Fibroblast of skin of abdomen (primary cell): Measurements from ENCODE around the gene CPED1.
"Not testable (repeated sequence)": the region's sequence is repeated elsewhere in the genome, so short reads cannot be mapped to it uniquely, and the experiment has no call there.

Source experiments
- DNase-seq: peaks from one replicate; pipeline ENCODE4 v3.0.0-alpha.2; 2013

Gene CPED1

DNA sequence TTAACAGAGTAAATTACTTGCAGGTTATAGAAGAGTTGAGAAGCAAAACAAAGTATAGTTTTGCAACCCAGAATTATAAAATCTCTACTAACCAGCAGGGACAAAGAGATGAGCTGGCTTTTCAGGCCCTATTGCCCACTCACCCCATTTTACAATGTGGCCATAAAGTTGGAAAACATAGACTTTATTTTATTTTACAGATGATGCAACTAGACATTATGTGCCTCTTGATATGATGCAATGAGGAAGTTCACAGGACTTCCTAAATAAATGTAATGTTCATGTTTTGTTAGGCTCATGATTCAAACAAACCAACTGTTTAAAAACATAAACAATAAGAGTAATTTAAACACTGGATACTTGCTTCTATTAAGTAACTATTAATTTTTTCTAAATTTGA, 199.2 kb downstream of the CPED1 start:
- no peak for DNase-seq

DNA sequence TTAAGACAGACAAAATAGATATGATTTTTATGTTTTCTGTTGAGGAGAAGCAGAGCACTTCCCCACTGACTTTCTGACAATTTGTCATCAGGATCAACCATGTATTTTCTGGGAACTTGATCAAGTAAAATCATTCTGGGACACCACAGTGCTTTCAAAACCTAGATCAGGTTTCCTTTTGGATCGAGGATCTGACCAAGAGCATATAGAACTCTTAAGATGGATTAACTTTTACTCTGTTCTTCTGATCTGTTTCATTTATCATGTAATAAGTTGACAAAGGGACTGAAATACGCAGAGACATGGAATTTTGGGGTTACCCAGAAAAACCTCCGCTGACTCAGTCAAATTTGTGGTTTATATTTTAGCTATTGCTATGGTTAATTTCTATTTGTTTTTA, 204.3 kb downstream of the CPED1 start:
- DNase-seq, result peak; percentile 31

DNA sequence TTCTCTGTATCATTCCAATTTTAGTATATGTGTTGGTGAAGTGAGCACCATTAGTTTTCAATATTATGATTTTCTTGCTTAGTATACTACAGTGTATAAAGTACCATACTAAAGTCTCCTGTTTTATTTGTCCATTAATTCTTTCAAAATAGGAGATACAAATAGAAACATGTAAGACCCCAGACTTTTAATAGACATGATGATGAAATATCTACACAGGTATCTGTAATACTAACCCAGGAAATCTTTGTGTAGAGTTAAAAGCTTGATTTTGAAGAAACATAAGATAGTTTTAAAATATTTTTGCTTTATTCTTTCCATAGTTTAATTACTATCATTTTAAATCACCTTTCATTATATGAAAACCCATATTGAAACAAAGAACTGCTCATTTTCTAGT, 206.5 kb downstream of the CPED1 start:
- no peak for DNase-seq

DNA sequence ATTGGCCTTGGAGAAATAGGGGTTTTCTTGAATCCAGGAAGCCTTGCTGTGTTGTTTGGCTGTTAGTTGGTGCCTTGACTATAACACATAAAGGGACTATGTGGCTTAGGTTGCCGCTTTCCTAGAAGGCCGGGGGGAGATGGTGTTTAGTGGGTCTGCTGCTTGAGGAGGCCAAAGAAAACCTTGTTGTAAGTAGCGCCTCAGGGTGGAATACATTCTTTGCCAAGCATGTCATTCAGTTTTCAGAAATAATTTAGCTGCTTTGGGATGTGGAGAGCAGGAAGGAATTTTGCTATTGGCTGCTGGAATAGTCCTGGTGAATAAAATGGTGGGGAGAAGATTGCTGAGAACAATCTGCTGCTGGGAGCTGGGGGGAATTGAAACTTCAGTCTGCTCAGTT, 207.4 kb downstream of the CPED1 start:
- peak; percentile 35 for DNase-seq

DNA sequence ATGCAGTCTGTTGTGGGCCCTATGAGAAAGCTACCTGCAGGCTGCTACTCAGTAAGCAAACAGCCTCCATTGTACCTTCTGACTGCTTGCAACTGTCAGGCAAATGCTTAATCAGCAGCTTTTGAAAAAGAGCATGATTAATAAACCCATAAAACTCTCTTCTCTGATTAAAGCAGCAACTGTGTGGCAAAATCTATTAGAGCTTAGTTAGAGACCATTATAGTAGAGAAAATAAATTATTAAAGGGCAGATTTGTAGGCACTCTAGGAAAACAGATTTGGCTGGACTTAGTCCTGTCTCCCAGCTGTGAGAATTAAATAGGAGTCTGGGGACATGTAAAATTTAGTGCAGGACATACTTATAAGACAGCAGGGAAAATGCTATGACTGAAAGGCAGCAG, 207.8 kb downstream of the CPED1 start:
- no peak for DNase-seq

DNA sequence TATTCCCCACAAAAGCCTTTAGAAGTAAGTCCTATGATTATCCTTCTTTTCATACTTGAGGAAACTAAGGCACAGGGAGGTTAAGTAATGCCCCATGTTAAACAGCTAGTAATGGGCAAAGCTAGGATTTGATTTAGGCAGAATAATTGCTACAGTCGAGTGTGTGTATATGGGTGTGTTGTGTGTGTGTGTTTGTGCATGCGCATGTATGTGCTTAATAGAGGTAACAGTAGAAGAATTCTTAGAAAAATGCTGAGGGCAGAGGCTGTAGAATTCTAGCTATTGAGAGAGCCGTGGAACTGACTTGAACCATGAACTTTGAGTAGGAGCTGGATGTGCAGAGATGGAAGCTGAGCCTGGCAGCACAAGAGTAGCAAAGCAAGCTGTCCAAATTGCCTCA, 208.9 kb downstream of the CPED1 start:
- DNase-seq, result no peak

DNA sequence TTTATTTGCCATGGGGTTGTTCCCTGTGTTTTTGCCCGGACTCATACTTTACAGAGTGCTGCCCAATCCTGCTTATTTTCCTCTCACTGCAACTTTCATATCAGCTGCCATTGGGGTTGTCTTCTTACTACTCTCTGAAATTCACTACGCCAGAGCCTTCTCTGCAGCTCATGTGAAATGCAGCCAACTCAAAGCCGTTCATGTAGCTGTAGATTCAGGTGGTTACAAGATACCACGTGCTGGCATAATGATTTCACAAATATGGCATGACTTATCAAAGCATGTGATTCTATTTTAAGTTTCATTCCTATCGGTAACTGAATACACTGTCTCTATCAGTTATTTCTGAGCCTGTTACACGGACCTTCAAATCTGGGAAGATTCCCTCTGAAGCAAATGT, 210.0 kb downstream of the CPED1 start:
- DNase-seq, result no peak

DNA sequence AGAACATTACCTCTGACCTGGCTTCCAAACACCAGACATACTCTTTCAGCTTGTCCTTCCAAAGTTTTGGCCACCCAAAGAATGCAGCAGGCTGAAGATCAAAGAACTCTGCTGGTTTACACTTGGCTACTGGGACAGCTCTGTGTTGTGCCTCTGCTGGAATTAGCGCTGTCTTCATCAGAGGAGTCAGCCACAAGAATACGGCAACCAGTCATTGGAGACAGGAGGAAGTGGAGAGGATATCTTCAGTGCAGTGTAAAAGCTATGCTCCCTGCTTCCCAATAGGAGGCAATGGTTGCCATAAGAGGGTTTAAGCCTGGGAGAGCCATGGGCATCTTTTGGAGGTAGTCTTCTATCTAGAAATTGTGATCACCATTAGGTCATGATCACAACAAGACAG, 213.6 kb downstream of the CPED1 start:
- DNase-seq, result no peak

DNA sequence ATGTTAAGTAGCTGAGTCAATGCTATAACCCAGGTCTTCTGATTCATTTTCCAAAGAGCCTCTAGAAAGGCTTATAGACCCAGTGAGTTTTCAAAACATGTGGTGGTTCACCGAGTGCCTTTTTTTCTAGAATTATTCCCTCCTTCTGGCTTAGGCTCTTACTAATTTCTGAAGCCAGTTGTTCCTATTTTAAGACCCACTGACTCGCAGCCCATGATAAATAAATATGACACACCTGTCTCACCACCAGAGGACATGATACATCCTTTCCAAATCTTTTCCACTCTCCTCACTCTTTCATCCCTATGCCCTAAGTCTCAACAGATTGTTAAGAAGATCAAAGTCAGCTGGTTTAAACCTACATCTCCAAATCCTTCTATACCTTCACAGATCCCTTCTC, 214.3 kb downstream of the CPED1 start:
- DNase-seq, result no peak

DNA sequence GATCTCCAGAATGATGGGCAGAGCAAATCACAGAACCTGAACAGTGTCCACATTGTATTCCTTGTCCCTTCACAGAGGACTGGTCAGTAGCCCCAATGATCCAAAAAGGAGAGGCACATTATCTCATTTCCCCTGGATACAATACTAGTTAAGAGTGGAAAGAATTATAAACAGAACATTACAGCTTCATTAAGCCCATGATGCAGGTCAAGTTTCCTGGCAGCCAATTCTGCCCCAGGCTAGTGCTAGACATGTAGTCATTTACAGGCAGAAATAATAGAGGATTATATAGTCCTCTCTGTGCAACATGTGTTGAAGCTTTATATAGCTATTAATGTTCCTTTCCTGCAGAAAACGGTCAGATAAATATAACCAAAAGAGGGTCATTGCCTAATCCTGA, 216.0 kb downstream of the CPED1 start:
- DNase-seq, result no peak

DNA sequence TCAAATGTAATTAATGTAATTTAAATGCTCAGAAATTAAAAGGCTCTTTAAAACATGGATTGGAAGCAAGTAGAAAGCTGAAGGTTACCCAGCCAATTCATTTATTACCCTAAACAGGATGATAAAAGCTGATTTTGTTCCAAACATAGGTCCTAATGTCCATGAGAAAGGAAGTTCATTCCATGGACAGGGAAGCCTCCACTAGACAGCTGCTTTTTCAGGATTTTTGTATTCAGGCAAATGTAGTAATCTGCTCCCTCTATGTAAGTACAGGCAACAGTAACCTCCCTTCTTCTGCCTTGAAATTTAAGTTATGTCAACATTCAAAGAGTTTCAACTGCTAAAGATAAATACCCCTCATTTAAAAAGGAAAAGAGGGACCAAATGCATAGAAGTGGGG, 217.3 kb downstream of the CPED1 start:
- no peak for DNase-seq

DNA sequence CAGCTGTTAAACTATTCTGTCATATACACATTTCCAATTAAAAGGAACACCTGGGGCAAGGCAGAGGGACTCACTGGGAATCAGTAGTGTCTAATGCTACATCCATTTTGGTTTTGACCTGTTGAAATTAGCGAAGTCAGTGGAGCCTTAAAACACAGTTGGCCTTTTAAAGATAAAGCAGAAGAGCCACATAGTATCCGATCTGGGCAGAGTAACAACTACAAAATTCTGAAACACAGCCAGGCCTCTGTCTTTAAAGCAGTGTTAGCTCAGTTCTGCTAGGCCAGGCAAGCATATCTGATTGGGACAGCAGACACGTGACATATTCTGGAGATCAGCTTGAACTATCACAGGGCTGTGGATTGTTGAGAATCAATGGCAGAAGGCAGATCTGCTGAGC, 222.7 kb downstream of the CPED1 start:
- no peak for DNase-seq

DNA sequence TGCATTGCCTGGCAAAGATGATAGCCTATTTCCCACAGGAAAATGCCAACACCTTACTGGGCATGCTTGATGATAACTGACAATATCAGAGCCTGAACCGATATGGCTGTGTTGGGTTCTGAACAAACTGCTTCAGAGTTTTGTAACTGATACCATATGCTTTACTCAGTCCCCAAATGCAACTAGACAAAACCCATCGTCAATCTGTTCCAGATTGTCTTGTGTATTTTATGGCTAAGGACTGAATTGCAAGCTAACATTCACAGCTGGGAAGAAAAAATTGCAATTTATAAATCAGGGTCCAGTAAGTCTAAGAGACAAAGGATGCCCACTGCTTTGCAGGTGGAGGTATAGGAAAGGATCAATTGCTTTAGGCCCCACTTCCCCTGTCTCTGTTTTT, 223.5 kb downstream of the CPED1 start:
- DNase-seq, result no peak

DNA sequence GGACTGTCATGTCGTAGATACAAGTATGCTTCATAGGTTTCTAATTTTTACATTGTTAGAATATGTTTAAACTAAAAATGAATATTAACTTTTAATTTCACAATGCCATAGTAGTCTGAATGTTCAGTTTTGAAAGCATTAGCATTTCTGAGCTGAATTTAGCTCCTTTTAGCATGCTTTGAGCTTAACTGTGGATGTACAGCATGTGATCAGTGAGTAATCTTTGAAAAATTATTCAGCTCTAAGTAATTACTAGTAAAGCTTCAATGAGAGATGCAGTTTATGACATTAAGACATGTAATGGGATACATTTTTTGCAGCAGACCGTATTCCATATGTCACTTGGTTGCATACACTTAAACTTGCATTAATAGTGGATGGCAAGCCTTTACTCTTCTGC, 226.1 kb downstream of the CPED1 start:
- peak; percentile 52 for DNase-seq

DNA sequence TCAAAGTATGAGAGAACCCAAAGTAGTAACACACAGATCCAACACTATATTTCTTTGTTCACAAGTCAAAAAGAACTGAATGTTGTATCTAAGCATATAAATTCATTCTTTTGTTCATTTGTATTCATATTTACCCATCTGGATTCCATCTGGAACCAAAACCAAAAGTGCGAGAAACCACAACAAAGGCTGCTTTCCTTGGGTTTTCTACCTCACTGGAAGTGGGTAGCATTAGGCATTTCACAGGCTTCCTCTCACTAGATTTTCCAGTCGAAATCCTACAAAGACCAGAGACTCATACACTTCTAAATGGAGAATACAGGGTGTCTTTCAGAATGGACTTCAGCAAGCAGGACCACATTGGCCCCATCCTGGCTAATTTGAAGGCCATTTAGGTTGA, 230.5 kb downstream of the CPED1 start:
- DNase-seq, result peak; percentile 54

DNA sequence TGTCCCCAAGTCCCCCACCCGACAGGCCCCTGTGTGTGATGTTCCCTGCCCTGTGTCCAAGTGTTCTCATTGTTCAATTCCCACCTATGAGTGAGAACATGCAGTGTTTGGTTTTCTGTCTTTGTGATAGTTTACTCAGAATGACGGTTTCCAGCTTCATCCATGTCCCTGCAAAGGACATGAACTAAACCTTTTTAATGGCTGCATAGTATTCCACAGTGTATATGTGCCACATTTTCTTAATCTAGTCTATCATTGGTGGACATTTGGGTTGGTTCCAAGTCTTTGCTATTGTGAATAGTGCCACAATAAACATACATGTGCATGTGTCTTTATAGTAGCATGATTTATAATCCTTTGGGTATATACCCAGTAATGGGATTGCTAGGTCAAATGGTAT, 232.6 kb downstream of the CPED1 start:
- not testable (repeated sequence) for DNase-seq

DNA sequence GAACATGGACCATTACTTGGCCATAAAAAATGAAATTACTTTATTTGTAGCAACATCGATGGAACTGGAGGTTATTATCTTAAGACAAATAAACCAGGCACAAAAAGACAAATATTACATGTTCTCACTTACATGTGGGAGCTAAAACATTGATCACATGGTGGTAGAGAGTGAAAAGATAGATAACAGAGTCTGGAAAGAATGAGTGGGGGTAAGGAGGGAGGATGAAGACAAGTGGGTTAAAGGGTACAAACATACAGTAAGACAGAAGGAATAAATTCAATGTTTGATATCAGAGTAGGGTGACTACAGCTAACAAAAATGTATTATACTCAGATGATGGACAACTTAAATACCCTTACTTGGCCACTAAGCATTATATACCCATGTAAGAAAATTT, 240.3 kb downstream of the CPED1 start:
- DNase-seq, result no peak

DNA sequence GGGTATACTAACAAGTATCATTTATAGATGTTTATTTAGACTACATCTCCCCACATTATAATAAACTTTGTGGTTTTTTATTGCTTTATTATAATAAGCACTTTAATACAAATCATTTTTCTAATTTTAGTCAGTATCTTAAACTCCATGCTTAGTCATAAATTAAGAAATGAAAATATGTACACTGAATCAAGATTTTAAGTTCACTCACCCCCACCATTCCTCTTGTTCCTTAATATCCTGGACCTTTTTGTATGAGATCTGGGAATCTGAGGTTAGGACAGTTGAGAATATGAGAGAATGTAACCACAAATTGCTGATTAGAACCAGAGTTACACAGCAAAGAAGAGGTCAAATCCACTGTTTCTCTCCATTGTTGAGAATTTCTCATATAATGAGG, 246.7 kb downstream of the CPED1 start:
- peak; percentile 29 for DNase-seq

DNA sequence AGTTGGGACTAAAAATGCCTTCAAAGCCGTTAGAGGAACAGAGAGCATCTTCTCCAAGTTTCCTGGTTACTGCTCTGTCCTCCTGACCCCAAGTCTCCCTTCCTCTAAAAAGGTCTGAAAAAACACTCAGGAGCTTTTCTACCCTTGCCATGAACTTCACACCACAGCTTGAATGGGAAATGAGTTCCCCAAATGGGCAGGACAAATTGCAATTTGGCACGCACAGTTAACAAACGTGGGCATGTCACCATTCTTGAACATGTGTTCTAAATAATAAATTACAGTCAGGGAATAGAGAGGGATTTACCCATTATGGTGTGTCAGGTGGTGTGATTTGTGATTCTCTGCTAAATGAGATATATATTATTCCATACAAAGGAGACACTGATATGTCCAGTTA, 249.1 kb downstream of the CPED1 start:
- no peak for DNase-seq

DNA sequence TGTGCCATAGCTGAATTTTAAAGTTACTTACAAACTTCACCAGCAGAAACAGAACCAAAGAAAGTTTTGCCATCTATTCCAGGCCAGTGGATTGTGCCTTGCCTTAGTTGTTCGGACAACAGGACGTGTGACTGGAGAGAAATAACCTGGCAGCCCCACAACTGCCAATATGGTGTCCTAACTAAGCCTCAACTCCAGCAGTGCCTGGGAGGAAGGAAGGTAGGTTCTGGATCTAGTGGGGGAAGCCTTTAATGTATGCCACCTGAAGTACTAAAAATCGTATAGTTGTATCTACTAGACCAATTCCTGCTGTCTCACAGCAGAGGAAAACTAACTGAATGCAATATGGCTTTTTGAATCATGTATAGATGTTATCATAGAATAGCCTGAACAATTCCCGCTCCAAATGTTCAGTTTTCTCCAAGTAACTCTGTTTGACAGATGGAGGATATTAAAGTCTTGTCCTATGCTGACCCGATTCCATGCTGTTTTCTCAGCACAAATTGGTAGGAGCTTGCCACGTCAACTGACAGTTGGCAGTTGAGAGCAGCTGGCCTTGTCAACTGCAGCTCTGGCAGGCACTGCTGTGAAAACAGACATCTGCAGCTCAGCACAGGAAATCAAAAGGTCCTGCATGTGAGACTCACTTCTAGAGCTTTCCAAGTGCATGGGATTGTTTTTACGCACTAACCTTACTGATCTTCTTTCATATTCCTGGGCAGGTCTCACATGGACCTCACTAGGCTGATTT, 255.8 kb downstream of the CPED1 start:
- no peak for DNase-seq

DNA sequence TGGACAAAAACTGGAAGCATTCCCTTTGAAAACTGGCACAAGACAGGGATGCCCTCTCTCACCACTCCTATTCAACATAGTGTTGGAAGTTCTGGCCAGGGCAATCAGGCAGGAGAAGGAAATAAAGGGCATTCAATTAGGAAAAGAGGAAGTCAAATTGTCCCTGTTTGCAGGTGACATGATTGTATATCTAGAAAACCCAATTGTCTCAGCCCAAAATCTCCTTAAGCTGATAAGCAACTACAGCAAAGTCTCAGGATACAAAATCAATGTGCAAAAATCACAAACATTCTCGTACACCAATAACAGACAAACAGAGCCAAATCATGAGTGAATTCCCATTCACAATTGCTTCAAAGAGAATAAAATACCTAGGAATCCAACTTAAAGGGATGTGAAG, 262.9 kb downstream of the CPED1 start:
- DNase-seq, result not testable (repeated sequence)

DNA sequence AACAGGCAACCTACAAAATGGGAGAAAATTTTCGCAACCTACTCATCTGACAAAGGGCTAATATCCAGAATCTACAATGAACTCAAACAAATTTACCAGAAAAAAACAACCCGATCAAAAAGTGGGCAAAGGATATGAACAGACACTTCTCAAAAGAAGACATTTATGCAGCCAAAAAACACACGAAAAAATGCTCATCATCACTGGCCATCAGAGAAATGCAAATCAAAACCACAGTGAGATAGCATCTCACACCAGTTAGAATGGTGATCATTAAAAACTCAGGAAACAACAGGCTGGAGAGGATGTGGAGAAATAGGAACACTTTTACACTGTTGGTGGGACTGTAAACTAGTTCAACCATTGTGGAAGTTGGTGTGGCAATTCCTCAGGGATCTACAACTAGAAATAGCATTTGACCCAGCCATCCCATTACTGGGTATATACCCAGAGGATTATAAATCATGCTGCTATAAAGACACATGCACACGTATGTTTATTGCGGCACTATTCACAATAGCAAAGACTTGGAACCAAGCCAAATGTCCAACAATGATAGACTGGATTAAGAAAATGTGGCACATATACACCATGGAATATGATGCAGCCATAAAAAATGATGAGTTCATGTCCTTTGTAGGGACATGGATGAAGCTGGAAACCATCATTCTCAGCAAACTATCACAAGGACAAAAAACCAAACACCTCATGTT, 264.2 kb downstream of the CPED1 start:
- DNase-seq, result not testable (repeated sequence)

DNA sequence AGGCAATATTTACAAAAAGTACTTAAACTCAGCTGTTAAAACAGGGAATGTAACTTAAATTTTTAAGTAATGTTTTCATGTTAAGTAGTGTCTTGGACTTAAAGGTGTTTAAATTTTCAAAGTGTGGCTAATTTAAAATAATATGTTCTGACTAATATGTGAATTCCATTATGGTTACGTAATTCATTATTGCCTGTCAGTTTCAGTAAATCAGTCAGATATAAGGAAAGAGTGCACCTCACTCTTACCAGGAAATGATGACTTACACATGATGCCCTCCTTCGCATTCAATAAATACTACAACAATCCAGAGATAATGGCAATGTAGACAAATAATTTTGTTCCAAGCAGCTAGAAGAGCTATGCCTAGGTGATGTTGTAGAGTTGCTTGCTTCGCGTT, 271.3 kb downstream of the CPED1 start:
- DNase-seq, result no peak

DNA sequence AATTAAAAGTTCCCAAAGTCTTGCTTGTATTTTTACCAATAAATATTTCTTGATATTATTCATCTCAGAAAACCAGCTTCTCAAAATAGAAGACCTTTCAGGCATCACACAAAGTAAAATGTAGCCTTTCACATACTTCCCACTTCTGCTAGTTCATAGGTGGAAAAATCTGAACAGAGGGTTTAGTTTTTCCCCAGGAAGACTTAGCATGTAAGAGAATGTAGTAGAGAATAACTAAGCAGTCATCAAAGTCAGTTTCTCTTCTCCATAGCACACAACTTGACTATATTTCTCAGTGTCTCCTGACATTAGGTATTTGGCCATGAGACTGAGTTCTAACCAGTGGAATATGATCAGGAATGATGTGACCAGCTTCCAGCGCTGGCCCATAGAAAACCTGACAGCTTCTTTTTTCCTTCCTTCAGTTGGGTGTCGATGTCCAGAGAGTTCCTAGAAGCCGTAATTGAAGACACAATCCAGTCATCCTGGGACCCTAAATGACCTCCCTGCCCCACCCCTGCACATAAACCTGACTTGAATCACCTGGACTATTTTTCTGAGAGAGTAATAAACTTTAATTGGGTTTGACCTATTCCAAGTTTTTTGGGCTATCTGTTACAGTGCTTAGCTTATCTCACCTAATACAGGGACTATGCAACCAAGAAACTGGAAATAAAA, 272.8 kb downstream of the CPED1 start:
- no peak for DNase-seq
